Measurements from ENCODE around the gene WDR31.

Gene WDR31

DNA sequence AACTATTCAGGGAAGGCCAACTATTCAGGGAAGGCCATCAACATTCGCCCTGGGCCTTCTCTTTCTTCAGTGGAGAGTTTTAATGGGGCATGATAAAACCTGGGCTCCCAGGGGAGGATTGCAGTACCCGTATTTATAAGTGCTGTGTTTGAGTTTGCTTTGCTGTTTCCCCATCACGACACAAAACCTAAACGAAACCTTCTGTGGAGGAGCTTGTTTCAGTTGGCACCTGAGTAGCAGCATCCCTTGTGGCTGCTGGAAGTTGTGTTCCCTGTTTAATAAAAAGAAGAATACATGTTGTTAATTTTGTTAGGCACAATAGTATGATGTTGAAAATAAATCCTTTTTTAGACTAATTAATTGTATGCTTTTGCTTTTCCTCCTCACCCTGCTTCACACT is 8.3 kb downstream of the WDR31 start:
- no peak for DNase-seq (ENCODE audit: low read depth)

DNA sequence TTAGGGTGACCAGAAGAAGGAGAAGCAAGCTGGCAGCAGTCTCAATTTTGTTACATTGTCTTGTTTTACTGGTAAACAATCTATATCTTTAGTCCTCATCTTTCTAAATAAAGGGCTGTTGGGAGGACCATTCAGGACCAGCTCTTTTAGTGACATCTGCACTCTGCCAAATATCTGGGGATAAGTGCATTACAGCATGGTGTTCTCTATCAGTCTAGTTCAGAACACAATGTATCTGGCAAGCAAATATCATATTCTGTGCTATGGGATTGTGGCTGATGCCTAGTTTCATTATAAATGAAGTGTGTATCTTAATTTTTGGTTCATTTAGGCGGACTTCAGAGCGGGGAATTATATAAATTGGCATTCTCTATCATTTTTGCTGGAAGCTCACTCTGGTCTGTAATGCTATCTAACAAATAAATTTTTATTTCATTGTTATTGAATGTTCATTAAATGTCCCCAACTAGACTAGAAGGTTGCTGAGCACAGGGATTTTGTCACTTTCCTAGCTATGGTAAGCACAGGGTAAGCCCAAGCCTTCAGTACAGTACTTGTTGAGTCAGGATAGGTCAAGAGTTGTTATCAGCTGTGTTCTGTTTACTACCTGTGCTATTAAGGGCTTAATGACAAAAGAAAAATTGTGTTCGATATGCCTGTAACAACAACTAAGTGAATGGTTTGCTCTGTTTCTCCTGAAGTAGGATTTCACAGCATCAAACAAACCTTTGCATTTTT is 11.9 kb downstream of the WDR31 start:
- no peak for DNase-seq (ENCODE audit: low read depth)

DNA sequence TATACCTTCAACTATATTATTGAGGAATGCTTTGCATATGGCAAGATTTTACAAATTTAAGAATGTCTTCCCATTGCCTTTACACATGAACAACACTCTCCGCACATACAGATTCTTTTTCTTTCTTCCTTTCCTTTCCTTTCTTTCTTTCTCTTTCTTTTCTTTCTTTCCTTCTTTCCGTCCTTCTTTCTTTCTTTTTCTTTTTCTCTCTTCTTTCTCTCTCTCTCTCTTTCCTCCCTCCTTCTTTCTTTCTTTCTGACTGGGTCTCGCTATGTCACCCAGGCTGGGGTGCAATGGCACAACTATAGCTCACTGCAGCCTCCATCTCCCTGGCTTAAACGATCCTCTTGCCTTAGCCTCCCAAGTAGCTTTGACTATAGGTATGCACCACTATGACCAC is 13.8 kb downstream of the WDR31 start:
- DNase-seq (ENCODE audit: low read depth): no peak

DNA sequence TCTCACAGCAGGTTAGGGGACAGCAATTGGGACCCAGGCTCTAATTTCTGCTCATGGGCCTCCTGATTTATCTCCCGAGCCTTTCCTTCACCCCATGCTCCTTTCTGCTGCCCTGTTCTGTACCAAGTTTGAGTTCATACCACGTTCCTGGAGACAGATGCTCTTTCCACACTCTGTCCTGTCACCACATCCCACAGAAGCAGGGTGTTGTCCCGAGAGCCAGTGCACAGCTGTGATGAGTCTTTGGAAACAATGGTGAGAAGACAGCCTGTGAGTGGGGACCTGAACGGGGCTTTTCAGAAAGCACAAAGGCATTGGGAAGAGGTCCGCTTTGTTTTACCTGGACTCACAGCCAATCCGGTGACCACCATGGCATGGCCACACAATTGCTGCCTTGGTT is 17.4 kb downstream of the WDR31 start:
- DNase-seq (ENCODE audit: low read depth): no peak

DNA sequence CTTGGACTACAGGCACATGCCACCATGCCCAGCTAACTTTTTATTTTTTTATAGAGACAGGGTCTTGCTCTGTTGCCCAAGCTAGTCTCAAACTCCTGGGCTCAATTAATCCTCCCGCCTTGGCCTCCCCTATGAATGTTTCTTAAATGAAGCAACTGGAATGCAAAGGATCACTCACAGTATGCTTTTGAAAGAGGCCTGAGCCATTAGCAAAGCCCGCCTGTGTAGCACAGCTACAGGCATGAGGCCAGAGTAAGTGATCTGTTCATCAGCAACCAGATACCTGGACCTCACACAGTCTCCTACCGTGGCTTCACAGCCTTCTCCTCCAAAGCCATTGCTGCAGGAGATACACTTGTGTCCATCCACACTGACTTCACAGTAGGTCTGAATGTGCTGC is 20.0 kb downstream of the WDR31 start:
- no peak for DNase-seq (ENCODE audit: low read depth)

DNA sequence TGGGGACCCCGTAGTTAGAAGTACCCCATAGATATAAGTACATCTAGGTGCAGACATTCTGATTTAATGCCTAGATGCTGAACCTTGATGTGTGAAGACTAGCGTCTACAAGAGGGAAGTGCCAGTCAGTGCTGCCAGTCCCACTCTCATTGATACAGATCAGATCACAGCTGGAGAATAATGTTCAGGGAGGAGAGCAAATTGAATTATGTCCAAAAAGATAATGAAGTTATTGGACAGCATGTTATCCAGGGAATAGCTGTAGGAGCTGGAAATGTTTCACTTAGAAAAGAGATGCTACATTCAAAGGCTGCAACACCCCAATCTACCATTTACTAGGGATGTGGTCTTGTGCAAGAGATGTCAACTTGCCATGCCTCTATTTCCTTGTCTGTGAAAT is 21.0 kb downstream of the WDR31 start:
- no peak for DNase-seq (ENCODE audit: low read depth)

DNA sequence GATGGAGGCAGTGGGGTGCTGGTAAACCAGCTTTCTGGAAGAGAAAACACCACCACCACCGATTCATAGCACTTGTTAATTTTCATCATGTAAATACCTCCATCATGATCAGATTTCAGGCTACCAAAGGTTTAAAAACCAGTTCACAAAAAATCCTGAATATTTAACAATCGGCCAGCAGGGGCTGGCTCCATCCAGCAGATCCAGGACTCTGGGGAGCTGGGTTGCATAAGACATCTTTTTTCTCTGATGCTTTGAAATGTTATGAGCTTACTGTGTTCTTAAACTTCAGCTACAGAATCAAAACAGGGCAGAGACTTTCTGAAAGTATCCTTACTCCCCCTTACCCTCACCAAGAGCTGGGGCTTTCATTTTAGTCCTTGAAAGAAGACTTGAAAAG is 22.3 kb downstream of the WDR31 start:
- no peak for DNase-seq (ENCODE audit: low read depth)

DNA sequence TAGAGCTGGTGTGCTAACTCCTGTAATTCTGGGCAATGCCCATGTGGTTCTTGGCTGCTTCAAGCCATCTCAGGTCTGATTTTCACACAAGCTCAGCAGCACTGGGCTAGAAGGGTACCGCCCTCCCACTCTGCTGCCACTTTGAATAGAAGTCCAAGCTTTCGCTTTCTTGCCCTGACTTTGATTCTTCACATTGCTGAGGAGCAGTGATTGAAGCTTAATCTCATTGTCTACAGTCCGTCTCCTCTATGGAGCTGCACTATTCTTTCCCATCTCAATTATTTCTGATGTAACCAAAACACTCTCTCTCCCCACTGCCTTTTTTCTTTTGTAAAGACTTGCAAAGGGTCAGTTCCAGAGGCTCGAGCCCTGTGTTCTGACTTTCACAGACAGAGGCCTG is 24.0 kb downstream of the WDR31 start:
- no peak for DNase-seq (ENCODE audit: low read depth)

DNA sequence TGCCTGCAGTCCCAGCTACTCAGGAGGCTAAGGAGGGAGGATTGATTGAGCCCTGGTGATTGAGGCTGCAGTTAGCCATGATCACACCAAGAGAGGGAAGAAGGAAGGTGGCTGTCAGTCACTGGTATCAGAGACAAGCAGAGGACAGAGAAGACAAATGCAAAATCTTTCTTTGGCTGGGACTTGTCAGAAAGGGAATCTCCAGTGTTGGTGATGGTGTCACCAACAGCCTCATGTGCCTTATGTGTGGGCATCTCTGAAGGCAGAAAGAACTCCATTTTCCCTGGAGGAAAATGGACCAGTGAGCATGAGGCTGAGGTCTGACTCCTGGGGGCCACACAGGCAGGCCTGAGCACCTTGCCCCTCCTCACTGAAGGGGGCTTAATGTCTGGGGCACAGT is 24.8 kb downstream of the WDR31 start:
- no peak for DNase-seq (ENCODE audit: low read depth)

DNA sequence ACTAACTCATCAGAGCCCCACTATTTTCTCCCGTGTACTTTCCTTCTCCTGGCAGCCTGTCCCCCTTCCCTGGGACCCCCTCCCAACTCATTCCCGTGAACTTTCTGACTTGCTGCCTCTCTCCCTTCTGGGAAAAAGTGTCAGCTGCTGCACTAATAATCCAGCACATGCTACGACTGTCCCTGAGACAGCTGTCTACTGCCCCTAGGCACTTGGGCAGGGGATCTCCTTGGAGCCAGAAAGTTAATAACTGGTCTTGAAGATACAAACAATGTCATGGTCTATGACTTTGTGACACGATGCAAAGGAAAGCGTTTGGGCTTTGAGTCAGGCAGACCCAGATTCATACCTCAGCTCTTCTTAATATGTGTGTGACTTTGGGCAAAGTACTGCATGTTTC is 26.8 kb downstream of the WDR31 start:
- DNase-seq (ENCODE audit: low read depth): no peak

DNA sequence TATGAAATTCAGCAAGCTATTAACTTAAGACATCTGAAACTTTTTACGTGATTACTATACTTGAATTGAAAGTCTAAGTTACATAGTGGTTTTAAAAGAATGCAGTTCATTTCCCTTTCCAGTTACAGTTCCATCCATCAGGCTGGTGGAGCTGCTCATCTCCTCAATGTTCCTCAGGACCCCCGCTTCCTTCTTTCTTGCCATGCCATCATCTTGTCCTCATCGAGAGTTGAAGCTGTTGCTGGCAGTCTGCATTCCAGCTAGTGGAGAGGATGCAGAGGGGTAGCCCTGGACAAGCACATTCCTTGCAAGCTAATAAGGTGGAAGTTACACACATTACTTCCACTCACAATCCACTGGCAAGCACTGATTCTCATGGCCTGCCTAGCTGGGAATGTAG is 28.1 kb downstream of the WDR31 start:
- DNase-seq (ENCODE audit: low read depth): peak; percentile 30

DNA sequence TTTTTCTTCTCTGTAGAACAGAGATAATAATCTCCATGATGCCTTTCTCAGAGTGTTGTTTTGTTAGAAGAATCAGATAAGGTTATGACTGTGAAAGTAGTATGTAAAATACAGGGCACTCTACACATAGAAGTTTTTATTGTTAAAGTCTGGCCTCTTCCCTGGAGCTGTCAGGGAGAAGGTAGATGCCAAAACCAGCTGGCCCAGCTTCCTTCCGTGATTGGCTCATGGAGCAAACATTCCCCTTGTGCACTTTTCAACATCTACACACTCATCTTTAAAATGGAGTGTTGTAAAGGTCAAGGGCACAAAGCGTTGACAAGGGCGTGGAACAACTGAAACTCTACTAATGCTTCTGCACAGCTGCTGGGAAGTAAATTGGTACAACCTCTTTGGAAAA is 29.5 kb downstream of the WDR31 start:
- peak; percentile 9 for DNase-seq (ENCODE audit: low read depth)

DNA sequence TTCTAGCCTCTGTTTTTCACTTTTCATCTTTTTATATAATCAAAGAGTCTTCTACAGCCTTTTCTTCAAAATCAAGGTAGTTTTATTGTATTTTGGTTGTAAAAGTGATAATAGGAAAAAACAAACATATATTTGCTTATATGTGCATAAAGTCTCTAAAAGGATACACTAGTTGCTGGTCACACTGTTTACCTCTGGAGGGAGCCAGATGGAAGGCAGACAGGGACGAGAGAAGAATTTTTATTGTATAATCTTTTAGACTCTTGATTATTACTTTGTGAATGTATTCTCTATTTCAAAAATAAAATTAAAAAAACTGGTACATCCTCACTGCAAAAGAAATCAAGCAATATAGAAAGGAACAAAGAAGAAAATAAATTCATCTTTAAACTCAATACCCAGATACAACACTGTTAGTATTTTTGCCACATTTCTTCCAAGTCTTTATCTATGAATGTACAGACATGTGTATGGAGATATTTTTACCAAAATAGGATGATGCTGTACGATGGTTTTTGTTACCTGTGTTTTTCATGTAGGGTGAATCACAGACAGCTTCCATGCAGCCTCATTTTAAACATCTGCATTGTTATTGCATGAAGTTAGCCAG is 30.8 kb downstream of the WDR31 start:
- peak; percentile 61 for DNase-seq (ENCODE audit: low read depth)

DNA sequence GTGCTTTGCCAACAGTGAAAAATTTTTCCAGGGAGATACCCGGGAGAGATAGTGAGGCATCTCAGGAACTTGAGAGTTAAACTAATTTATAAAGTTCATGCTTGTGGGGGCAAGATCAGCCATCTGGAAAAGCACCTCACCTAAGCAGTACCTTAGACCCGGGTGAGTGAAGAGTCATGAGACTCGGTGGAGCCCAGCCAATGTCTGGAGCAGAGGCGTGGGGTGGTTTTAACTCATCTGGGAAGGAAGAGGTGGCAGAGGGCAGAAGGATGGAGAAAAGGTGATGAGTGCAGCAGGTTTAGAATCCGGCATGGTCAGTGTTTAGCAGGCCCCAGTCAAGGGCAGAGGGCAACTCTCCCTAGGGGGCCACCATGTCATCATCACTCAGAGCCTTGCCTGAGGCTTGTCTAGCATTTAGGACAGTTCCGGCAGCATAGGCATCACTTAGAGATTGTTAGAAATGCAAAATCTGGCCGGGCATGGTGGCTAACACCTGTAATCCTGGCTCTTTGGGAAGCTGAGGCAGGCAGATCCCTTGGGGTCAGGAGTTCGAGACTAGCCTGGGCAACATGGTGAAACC is 32.6 kb downstream of the WDR31 start:
- DNase-seq (ENCODE audit: low read depth): no peak

DNA sequence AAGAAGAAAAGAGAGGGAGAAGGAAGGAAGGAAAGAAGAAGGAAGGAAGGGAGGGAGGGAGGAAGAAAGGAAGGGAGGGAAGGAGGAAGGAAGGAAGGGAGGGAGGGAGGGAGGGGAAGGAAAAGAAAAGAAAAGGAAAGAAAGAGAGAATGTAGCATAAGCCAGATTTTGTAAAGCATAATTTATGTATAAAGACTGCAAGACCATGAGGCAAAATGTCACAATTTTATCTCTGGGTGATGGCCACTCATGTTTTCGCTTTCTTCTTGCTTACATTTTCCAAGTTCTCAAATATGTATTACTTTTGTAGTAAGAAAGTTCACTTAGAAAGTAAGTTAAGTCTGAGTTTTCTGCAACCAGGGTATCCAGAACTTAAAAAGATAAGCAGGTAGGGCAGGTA is 33.5 kb downstream of the WDR31 start:
- no peak for DNase-seq (ENCODE audit: low read depth)

DNA sequence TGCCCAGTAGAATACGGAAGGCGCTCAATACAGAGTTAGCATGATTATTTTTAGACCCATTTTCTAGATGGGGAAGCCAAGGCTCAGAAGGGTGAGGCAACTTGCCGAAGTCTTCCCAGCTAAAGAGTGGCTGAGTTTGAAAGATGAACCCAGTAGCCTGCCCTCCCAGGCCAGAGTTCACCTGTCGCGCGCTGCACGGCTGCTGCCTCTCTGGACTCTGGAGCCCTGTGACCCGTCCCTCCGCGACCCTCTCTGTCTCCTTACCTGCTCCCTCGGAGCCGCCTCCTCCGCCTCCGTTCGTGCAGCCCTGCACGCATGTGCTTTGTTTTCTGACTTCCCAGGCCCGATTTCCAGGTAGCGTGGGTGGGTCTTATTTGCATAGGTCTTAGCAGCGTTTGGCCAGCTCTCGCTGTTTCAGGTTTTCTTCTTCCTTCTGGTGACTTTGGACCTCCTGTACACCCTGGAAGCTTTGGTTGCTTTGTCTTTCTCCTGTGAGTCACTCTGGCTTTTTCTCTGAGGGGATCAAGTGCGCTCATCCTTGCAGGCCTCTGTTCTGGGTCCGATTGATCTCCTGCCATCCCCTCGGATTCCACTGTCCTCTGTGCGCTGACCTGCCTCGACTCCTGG is 37.2 kb downstream of the WDR31 start, which contains the start of gene RNF183:
Gene RNF183, minus strand, starts transcription at position 585 of the 627 bp plus-strand sequence. CDS start 5,192 bp downstream, outside the sequence.
- no peak for DNase-seq (ENCODE audit: low read depth)

DNA sequence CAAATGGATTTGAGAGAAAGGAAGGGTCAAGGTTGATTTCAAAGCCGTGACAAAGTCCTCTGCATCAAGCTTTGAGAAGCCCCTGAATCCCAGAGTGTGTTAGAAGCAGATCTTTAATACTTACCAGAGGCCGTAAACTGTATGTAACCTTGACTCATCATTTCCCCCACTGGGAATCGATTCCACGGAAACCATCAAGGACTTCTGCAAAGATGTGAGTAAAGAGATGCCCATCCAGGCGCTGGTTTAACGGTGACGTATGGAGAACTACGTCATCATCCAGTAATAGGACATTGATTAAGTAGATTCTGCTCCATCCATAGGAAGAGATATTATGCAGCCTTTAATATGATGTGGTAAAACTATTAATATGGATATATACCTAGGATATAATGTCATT is 38.5 kb downstream of the WDR31 start:
- DNase-seq (ENCODE audit: low read depth): no peak

DNA sequence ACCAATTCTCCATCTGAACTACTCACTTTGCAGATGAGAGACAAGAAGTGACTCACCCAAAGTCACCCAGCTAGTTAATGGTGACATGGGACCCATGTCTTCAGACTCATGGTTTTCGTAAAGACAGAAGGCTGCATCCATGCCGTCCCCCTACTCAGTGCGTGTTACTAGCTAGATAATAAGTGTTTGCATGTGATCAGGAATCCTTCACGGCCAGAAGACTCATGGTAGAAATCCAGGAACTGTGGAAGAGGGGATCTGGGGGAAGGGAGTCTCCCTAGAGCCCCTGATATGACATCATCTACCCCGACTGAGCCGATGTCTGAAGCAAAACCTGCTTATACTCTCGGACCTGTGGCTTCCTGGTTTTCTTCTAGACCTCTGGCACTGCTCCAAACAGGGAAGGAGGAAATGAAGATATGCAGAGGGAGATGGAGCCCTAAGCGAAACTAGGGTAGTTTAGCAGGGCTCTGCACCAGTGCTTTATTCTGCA is 40.2 kb downstream of the WDR31 start:
- DNase-seq (ENCODE audit: low read depth): peak; percentile 21

DNA sequence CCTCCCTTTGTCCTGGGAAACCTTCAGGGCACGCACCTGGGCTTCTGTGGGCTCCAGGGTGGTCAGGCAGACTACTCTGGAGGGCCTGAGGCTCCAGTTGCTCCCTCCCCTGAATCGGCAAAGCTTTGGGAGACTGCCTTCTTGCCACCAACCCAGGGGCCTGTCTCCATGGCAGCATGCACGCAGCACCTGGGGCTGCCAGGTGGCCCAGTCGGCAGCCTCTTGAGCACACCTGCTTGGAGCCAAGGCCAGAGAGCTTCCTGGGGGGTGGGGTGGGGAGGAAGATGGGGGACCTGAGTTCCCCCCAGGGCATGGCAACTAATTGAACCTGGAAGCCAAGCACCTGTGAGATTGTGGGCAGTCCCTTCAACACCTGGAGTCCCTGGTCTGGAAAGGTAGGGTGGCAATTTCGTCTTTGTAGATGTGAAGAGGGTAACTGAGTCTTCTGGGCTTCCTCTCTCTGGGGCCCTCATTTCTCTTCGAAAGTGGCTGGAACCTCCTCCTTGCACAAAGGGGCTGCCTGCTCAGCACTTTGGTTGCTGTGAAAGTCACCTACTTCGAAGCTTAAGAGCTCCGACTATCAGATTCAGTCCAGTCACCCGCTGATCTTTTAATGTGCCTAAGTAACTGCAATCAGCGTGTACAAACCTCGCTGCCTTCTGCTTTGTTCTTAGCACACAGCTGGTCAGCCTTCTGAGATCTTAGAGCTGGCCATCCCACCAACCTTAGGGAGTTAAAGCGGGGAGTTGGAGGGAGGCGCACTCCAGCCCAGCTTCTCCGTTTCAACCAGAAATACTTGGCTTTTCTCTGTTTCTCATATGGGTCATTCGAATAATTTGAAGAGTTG is 40.9 kb downstream of the WDR31 start:
- no peak for DNase-seq (ENCODE audit: low read depth)

DNA sequence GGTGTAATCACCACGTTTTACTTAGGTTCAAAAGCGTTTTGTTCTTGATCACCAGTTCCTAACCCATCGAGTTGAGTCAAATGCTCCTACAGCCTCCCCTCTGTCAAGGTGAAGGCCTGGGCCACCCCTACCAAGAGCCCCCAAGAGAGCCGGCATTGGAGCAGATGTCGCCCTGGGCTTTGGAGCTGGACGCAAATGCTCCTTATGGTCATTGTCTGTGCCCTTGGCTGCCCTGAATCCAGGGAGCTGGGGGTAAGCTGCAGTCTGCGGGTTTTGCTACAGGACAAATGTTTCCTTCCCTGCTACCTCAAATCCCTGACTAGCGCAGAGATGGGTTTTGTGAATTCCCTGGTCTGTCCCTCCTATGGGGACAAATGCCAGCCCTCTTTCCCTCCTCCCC is 41.8 kb downstream of the WDR31 start:
- DNase-seq (ENCODE audit: low read depth): no peak

DNA sequence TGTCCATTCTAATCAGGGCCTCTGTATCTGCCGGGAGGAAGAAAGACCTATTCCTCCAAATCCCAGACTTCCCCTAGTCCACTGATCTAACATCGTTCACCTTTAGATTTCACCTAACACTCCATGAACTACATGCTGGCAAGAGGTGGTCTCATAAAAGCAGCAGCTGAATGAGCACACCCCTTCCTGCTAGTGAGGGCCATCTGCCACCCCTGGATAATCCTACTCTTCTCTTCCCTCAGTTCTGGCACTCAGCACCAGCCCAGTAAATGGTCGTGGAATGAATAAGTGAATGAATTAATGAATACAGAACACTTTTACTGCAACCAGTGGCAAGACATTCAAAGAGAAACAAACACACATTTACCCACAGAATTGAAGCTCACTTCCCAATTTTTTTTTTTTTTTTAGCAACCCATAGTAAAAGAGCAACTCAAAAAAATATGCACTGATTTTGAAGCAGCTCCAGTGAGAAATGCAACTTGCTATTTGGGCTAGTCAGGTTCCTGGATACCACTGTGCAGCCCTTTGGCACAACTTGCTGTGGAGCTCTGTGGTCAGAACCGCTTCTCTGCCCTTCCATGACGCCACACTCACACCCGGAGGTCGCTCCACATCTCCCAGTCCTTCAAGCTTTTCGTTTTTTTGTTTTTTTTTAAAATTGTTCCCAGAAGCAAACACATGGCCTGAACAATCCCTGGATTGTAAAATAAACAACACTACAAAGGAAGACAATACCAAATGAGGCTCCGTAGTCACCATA is 43.1 kb downstream of the WDR31 start:
- peak; percentile 24 for DNase-seq (ENCODE audit: low read depth)
